ENCODE measurements around the gene ZBTB33.

The ZBTB33 gene

DNA sequence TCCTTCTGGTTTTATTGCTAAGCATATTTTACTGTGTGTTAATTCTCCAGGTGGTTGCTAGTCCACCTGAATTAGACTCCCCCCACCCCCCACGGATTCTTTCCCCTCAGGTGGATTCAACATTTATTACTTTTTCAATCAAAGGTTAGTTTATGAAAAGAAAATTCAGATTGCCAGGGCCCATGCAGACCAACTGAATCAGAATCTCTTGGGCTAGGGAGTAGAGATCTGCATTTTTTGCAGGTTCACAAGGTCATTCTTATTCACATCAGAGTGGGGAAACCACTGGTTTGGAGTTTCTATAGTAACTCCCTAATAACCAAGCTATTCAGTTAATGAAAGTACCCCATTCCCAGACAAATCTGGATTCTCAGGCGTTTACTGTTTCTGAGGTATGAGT lies 50.9 kb downstream of the ZBTB33 start:
- Histone ChIP-seq H2AFZ (ENCODE audit: low read depth, low read length) (no peak overlapping the region), H3K9me3 (ENCODE audit: insufficient read depth, low read length, severe bottlenecking) (no peaks in the 10 kb centered on the region)

DNA sequence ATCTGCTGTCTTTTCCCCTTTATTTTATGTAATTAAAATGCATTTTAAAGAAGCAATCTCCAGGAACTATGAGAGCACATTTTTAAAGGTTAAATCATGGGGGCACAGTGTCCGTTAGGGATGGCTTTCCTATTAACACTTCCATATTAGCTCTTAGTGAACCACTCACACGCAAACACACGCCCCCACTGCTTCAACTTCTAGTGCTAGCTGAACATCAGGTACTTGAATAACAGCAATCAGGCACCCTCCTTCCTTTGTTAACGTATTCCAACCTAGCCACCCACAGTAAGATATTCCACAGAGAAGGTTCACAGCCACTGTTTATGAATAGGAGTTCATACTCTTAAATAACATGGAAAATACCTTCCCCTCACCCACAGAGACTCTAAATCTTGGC lies 51.3 kb downstream of the ZBTB33 start:
- Histone ChIP-seq H3K27ac (ENCODE audit: low read length) (no peak overlapping the region), H4K20me1 (ENCODE audit: insufficient read depth, low read length) (no peaks in the 10 kb centered on the region), H3K9ac (ENCODE audit: low read depth, low read length) (no peak overlapping the region), H3K9me3 (ENCODE audit: insufficient read depth, low read length, severe bottlenecking) (no peaks in the 10 kb centered on the region), H3K4me2 (ENCODE audit: insufficient read depth, low read length) (peak overlapping the region; percentile 38; the same call in 1 of the 2 replicates), H3K79me2 (ENCODE audit: insufficient read depth, low read length) (no peaks in the 10 kb centered on the region), H3K4me3 (ENCODE audit: low read depth in 1 of 2, low read length in 2 of 2) (no peak overlapping the region), H2AFZ (ENCODE audit: low read depth, low read length) (no peak overlapping the region), H3K27me3 (ENCODE audit: insufficient read depth, low read length, poor library complexity) (no peaks in the 10 kb centered on the region), H3K4me1 (ENCODE audit: insufficient read depth, low read length) (peaks cover 12% of the 10 kb centered on the region), H3K36me3 (ENCODE audit: insufficient read depth, low read length) (no peaks in the 10 kb centered on the region)
- TF ChIP-seq EZH2 (IDR thresholded peaks at IDR 0.05; ENCODE audit: borderline replicate concordance, low read depth, low read length, severe bottlenecking), result no peak
- TF ChIP-seq, protein P1, sequence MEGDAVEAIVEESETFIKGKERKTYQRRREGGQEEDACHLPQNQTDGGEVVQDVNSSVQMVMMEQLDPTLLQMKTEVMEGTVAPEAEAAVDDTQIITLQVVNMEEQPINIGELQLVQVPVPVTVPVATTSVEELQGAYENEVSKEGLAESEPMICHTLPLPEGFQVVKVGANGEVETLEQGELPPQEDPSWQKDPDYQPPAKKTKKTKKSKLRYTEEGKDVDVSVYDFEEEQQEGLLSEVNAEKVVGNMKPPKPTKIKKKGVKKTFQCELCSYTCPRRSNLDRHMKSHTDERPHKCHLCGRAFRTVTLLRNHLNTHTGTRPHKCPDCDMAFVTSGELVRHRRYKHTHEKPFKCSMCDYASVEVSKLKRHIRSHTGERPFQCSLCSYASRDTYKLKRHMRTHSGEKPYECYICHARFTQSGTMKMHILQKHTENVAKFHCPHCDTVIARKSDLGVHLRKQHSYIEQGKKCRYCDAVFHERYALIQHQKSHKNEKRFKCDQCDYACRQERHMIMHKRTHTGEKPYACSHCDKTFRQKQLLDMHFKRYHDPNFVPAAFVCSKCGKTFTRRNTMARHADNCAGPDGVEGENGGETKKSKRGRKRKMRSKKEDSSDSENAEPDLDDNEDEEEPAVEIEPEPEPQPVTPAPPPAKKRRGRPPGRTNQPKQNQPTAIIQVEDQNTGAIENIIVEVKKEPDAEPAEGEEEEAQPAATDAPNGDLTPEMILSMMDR (IDR thresholded peaks at IDR 0.05; ENCODE audit: borderline replicate concordance, extremely low read depth, low read length, poor library complexity, severe bottlenecking), result no peak
- DNase-seq, result no peak
- ATAC-seq (ENCODE audit: insufficient read depth, low read depth), result no peak

More for the DNA sequence above, 50.9 kb downstream of the ZBTB33 start:
- no peak overlapping the region for H3K9ac ChIP-seq (ENCODE audit: low read depth, low read length)
- H4K20me1 ChIP-seq (ENCODE audit: insufficient read depth, low read length), result no peaks in the 10 kb centered on the region
- H3K4me3 ChIP-seq (ENCODE audit: low read depth in 1 of 2, low read length in 2 of 2), result no peak overlapping the region
- no peak overlapping the region for H3K27ac ChIP-seq (ENCODE audit: low read length)
- H3K4me2 ChIP-seq (ENCODE audit: insufficient read depth, low read length), result no peak overlapping the region
- no peaks in the 10 kb centered on the region for H3K79me2 ChIP-seq (ENCODE audit: insufficient read depth, low read length)
- no peak for DNase-seq
- peaks cover 12% of the 10 kb centered on the region for H3K4me1 ChIP-seq (ENCODE audit: insufficient read depth, low read length)
- TF ChIP-seq EZH2 (IDR thresholded peaks at IDR 0.05; ENCODE audit: borderline replicate concordance, low read depth, low read length, severe bottlenecking), result no peak
- TF ChIP-seq, protein P1 (IDR thresholded peaks at IDR 0.05; ENCODE audit: borderline replicate concordance, extremely low read depth, low read length, poor library complexity, severe bottlenecking), result no peak
- H3K27me3 ChIP-seq (ENCODE audit: insufficient read depth, low read length, poor library complexity), result no peaks in the 10 kb centered on the region
- no peaks in the 10 kb centered on the region for H3K36me3 ChIP-seq (ENCODE audit: insufficient read depth, low read length)
- ATAC-seq (ENCODE audit: insufficient read depth, low read depth), result no peak

DNA sequence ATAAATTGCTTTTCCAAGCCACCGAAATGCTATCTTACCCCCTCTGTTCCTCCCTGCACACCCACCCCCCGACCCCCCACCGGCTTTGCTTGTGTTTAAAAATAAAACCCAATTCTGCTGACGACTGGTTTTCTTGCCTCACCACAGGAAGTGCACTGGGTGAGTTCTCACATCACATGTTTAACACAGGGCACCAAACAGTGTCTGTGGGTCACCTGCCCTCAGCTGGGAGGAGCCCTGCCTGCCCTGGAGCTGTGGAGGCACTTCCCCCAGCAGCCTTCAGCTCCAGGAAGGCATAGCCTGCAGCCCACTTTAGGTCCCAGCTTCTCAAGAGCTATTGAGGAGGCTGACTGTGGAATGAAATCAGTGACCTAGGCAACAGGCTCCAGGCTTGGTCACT lies 51.8 kb downstream of the ZBTB33 start:
- Histone ChIP-seq H3K4me3 (ENCODE audit: low read depth in 1 of 2, low read length in 2 of 2) (no peak overlapping the region), H3K9me3 (ENCODE audit: insufficient read depth, low read length, severe bottlenecking) (no peaks in the 10 kb centered on the region), H3K36me3 (ENCODE audit: insufficient read depth, low read length) (no peaks in the 10 kb centered on the region), H3K4me1 (ENCODE audit: insufficient read depth, low read length) (peaks cover 12% of the 10 kb centered on the region), H3K4me2 (ENCODE audit: insufficient read depth, low read length) (peak overlapping the region; percentile 38; the same call in 1 of the 2 replicates), H3K79me2 (ENCODE audit: insufficient read depth, low read length) (no peaks in the 10 kb centered on the region), H3K27me3 (ENCODE audit: insufficient read depth, low read length, poor library complexity) (no peaks in the 10 kb centered on the region), H2AFZ (ENCODE audit: low read depth, low read length) (no peak overlapping the region), H3K27ac (ENCODE audit: low read length) (no peak overlapping the region), H4K20me1 (ENCODE audit: insufficient read depth, low read length) (no peaks in the 10 kb centered on the region), H3K9ac (ENCODE audit: low read depth, low read length) (no peak overlapping the region)
- TF ChIP-seq EZH2 (IDR thresholded peaks at IDR 0.05; ENCODE audit: borderline replicate concordance, low read depth, low read length, severe bottlenecking), result no peak
- TF ChIP-seq, protein P1 (IDR thresholded peaks at IDR 0.05; ENCODE audit: borderline replicate concordance, extremely low read depth, low read length, poor library complexity, severe bottlenecking), result no peak
- DNase-seq (peak; percentile 56), ATAC-seq (ENCODE audit: insufficient read depth, low read depth) (peak; percentile 99)

DNA sequence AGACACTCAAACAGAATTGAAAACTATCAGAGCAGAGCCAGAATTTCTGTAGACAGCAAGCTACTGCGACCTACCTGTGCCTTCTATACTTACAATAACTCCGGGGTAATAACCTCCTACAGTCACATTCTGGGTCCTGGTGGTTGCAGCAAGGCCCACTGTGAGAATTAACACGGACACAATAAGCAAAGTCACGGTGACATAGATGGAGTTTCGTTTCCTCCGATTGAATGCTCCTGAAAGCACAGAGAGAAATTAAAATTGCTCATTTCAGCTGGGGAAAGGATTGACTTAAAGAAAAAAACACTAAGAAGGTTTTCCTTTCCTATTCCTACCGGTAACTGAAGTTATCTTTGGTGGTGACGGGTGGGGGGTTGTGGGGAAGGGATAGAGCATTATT lies 53.6 kb downstream of the ZBTB33 start:
- no peaks in the 10 kb centered on the region for H3K9me3 ChIP-seq (ENCODE audit: insufficient read depth, low read length, severe bottlenecking)

More for the DNA sequence above, 53.6 kb downstream of the ZBTB33 start:
- TF ChIP-seq EZH2 (IDR thresholded peaks at IDR 0.05; ENCODE audit: borderline replicate concordance, low read depth, low read length, severe bottlenecking), result no peak
- TF ChIP-seq, protein P1 (IDR thresholded peaks at IDR 0.05; ENCODE audit: borderline replicate concordance, extremely low read depth, low read length, poor library complexity, severe bottlenecking), result no peak
- Histone ChIP-seq H4K20me1 (ENCODE audit: insufficient read depth, low read length) (no peaks in the 10 kb centered on the region), H3K4me2 (ENCODE audit: insufficient read depth, low read length) (no peak overlapping the region), H3K36me3 (ENCODE audit: insufficient read depth, low read length) (no peaks in the 10 kb centered on the region), H3K4me3 (ENCODE audit: low read depth in 1 of 2, low read length in 2 of 2) (no peak overlapping the region), H3K4me1 (ENCODE audit: insufficient read depth, low read length) (peaks cover 12% of the 10 kb centered on the region), H3K27me3 (ENCODE audit: insufficient read depth, low read length, poor library complexity) (no peaks in the 10 kb centered on the region), H3K9ac (ENCODE audit: low read depth, low read length) (no peak overlapping the region), H3K27ac (ENCODE audit: low read length) (no peak overlapping the region), H2AFZ (ENCODE audit: low read depth, low read length) (no peak overlapping the region), H3K79me2 (ENCODE audit: insufficient read depth, low read length) (no peaks in the 10 kb centered on the region)
- ATAC-seq (ENCODE audit: insufficient read depth, low read depth) (no peak), DNase-seq (no peak)
